Hepatocyte (in vitro differentiated cells): ENCODE measurements around the gene IL18.

Experiments used
- EZH2 ChIP-seq: fragments of 200-600 bp; sonication (generic); IDR thresholded peaks from 2 replicates; pipeline ENCODE4 v1.6.1; 2016; ENCODE audit warnings: antibody characterized with exemption, mild to moderate bottlenecking, borderline replicate concordance
- EZH2phosphoT487 ChIP-seq: fragments of 200-600 bp; sonication (generic); IDR thresholded peaks from one replicate; pipeline ENCODE4 v1.6.1; 2018; ENCODE audit warnings: antibody characterized with exemption, mild to moderate bottlenecking, low read depth, moderate library complexity; ENCODE audit not compliant: unreplicated experiment, severe bottlenecking
- TF ChIP-seq, protein P1 (sequence below): fragments of 200-600 bp; sonication (generic); IDR thresholded peaks from 2 replicates; pipeline ENCODE4 v1.5.1; 2016; ENCODE audit warnings: antibody characterized with exemption, mild to moderate bottlenecking; ENCODE audit not compliant: poor library complexity

DNA sequence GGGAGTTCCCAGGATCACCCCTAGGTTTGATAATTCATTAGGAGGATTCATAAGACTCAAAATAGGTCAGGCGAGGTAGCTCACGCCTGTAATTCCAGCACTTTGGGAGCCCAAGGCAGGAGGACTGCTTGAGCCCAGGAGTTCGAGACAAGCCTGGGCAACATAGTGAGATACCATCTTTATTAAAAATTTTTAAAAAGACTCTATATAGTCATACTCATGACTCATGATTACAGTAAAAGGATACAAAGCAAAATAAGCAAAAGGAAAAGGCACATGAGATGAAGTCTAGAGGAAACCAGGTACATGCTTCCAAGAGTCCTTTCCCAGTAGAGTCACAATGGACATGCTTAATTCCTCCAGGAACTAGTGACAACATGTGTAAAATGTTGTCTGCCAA lies 48.4 kb upstream of the IL18 start:
- TF ChIP-seq, protein P1, sequence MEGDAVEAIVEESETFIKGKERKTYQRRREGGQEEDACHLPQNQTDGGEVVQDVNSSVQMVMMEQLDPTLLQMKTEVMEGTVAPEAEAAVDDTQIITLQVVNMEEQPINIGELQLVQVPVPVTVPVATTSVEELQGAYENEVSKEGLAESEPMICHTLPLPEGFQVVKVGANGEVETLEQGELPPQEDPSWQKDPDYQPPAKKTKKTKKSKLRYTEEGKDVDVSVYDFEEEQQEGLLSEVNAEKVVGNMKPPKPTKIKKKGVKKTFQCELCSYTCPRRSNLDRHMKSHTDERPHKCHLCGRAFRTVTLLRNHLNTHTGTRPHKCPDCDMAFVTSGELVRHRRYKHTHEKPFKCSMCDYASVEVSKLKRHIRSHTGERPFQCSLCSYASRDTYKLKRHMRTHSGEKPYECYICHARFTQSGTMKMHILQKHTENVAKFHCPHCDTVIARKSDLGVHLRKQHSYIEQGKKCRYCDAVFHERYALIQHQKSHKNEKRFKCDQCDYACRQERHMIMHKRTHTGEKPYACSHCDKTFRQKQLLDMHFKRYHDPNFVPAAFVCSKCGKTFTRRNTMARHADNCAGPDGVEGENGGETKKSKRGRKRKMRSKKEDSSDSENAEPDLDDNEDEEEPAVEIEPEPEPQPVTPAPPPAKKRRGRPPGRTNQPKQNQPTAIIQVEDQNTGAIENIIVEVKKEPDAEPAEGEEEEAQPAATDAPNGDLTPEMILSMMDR, result no peak
- TF ChIP-seq EZH2 (no peak), EZH2phosphoT487 (no peak)
